Fibroblast of skin of back (primary cell): ENCODE data around the gene ZBTB17.

Experiments
- DNase-seq: peaks from one replicate; pipeline ENCODE4 v3.0.0-alpha.2; 2013

The ZBTB17 gene

DNA sequence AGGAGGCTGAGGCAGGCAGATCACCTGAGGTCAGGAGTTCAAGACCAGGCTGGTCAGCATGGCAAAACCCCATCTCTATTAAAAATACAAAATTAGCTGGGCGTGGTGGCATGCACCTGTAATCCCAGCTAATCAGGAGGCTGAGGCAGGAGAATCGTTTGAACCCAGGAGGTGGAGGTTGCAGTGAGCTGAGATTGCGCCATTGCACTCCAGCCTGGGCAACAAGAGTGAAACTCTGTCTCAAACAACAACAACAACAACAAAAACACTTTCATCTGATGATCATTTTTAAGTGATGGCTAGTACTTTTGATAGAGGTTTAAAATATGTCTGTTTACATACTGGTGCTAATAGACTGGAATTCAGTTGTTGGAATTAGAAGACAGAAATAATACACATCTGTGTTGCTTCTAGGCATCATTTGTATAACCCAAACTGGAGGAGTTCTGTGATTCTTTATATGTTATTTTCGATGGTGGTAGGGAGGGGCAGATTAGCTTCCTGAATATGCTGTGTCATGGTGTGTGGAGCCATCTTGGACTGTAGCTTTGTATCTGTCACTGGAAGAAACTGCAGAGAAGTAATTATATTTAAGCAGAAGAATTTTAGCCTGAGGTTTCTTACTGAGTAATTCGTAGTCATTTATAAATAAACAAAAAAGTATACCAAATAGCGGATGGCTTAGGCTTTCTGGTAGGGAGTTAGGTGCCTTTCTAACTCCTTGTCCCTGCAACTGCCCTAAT is 82.9 kb downstream of the ZBTB17 start:
- peak; percentile 59 for DNase-seq
